Ishikawa (cell line): ENCODE results near the gene ACBD6.

Experiments
- CREB1 ChIP-seq: IDR thresholded peaks from 2 replicates; pipeline ENCODE4 v1.6.1; 2012; ENCODE audit warnings: low read depth
- RAD21 ChIP-seq: IDR thresholded peaks from 2 replicates; pipeline ENCODE4 v1.6.1; 2012; ENCODE audit warnings: low read depth
- REST ChIP-seq: IDR thresholded peaks from 2 replicates; pipeline ENCODE4 v1.6.1; 2012; ENCODE audit warnings: low read depth, mild to moderate bottlenecking
- TEAD4 ChIP-seq: IDR thresholded peaks from 2 replicates; pipeline ENCODE4 v1.6.1; 2012

- TF ChIP-seq CREB1 (no peak), RAD21 (no peak), TEAD4 (no peak), REST (no peak)
Measured at GRCh38 chr1:180424848-180425457, 77.4 kb downstream of the ACBD6 start.
